NOMO-1 treated with DMSO at 0.1 percent for 48 hours (cell line): Measurements from ENCODE around the gene INPP5J.

Source experiments
- DNase-seq: peaks from one replicate; lab custom pipeline; 2025; ENCODE audit not compliant: unreplicated experiment; lab: John Stamatoyannopoulos, UW

Gene INPP5J

GRCh38 chr22:31123292-31123602 lies 481 bp downstream of the INPP5J start:
- DNase-seq: no peak

GRCh38 chr22:31124290-31124689 lies 1.5 kb downstream of the INPP5J start:
- DNase-seq: no peak

- no peak for DNase-seq
These were observed 2.2 kb downstream of the INPP5J start for GRCh38 chr22:31124811-31125465.

- no peak for DNase-seq
These were observed 2.9 kb downstream of the INPP5J start for GRCh38 chr22:31125521-31126117.

- DNase-seq: no peak
These were observed 3.5 kb downstream of the INPP5J start for GRCh38 chr22:31126128-31126868.

GRCh38 chr22:31126869-31127175 lies 4.1 kb downstream of the INPP5J start:
- no peak for DNase-seq

- no peak for DNase-seq
These were observed 4.5 kb downstream of the INPP5J start for GRCh38 chr22:31127181-31127772.

GRCh38 chr22:31128156-31128555 lies 5.4 kb downstream of the INPP5J start:
- no peak for DNase-seq

- no peak for DNase-seq
These were observed 8.1 kb downstream of the INPP5J start for GRCh38 chr22:31130873-31131272.

GRCh38 chr22:31133911-31134310 lies 11.1 kb downstream of the INPP5J start:
- no peak for DNase-seq

GRCh38 chr22:31134688-31135087 lies 11.9 kb downstream of the INPP5J start:
- no peak for DNase-seq

- DNase-seq: no peak
These were observed 12.9 kb downstream of the INPP5J start for GRCh38 chr22:31135706-31136105.

- no peak for DNase-seq
These were observed 13.4 kb downstream of the INPP5J start for GRCh38 chr22:31136155-31136554.

GRCh38 chr22:31136711-31137110 lies 13.9 kb downstream of the INPP5J start:
- no peak for DNase-seq

GRCh38 chr22:31137721-31138120 lies 15.0 kb downstream of the INPP5J start:
- DNase-seq: no peak

- DNase-seq: no peak
These were observed 15.4 kb downstream of the INPP5J start for GRCh38 chr22:31138126-31138525.

GRCh38 chr22:31139066-31139465 lies 16.3 kb downstream of the INPP5J start:
- DNase-seq: no peak

- DNase-seq: no peak
These were observed 17.3 kb downstream of the INPP5J start, which contains the start of gene PLA2G3 for GRCh38 chr22:31139866-31140716. Gene PLA2G3 (minus strand): TSS chr22:31140508. CDS start chr22:31140354, 154 bp downstream.

- no peak for DNase-seq
These were observed 18.0 kb downstream of the INPP5J start for GRCh38 chr22:31140746-31141145.

- no peak for DNase-seq
These were observed 18.8 kb downstream of the INPP5J start for GRCh38 chr22:31141551-31141950.

- no peak for DNase-seq
These were observed 19.5 kb downstream of the INPP5J start for GRCh38 chr22:31142285-31142684.
